Activated CD8-positive, alpha-beta memory T cell treated with anti-CD3 and anti-CD28 coated beads, Interleukin-2, amount 50 U/mL, for 24 hours (primary cell): Measurements from ENCODE around the gene THSD8.
"Not testable (repeated sequence)": the region's sequence is repeated elsewhere in the genome, so short reads cannot be mapped to it uniquely, and the experiment has no call there.

Experiments
- DNase-seq: peaks from one replicate; pipeline ENCODE4 v3.0.0-alpha.2; 2020; ENCODE audit errors: extremely low read depth

THSD8 gene

GRCh38 chr19:12825254-12826131, 23.6 kb downstream of the THSD8 start:
- no peak for DNase-seq

GRCh38 chr19:12828494-12828893, 26.6 kb downstream of the THSD8 start:
- DNase-seq = no peak

- DNase-seq = no peak
Observed at GRCh38 chr19:12833418-12833737, 31.5 kb downstream of the THSD8 start.

- DNase-seq = no peak
Observed at GRCh38 chr19:12833738-12834565, 32.1 kb downstream of the THSD8 start.

GRCh38 chr19:12834566-12834943, 32.7 kb downstream of the THSD8 start, which contains the start of gene RTBDN:
Gene RTBDN (minus strand): TSS chr19:12834579. CDS start chr19:12829979, 4,600 bp downstream.
- DNase-seq = no peak

- DNase-seq = no peak
Observed at GRCh38 chr19:12834976-12835757, 33.3 kb downstream of the THSD8 start.

- no peak for DNase-seq
Observed at GRCh38 chr19:12836529-12836863, 34.6 kb downstream of the THSD8 start.

- DNase-seq = no peak
Observed at GRCh38 chr19:12837225-12837624, 35.4 kb downstream of the THSD8 start.

- no peak for DNase-seq
Observed at GRCh38 chr19:12838182-12838885, 36.5 kb downstream of the THSD8 start, which contains the start of gene MAST1. Gene MAST1 (plus strand): TSS chr19:12838515. CDS start chr19:12838573, 58 bp downstream.

- DNase-seq = no peak
Observed at GRCh38 chr19:12838886-12839756, 37.3 kb downstream of the THSD8 start.

- no peak for DNase-seq
Observed at GRCh38 chr19:12840091-12841079, 38.5 kb downstream of the THSD8 start.

GRCh38 chr19:12841094-12841493, 39.2 kb downstream of the THSD8 start:
- DNase-seq = no peak

GRCh38 chr19:12842511-12842910, 40.6 kb downstream of the THSD8 start:
- no peak for DNase-seq

GRCh38 chr19:12843328-12843727, 41.5 kb downstream of the THSD8 start:
- no peak for DNase-seq

GRCh38 chr19:12843999-12844732, 42.3 kb downstream of the THSD8 start:
- DNase-seq = no peak

GRCh38 chr19:12846613-12847012, 44.7 kb downstream of the THSD8 start:
- not testable (repeated sequence) for DNase-seq

- DNase-seq = peak; percentile 65
Observed at GRCh38 chr19:12847159-12848139, 45.6 kb downstream of the THSD8 start.
